ENCODE measurements around the gene CHIT1. TPM values are rescaled to one million over a fixed set of nuclear protein-coding genes. Genes with fewer than 3 reads are reported as not detected.

CHIT1 gene
- polyA plus RNA-seq (2013, experiment 1 of 2) = not detected
- polyA plus RNA-seq (2013, experiment 2 of 2) = not detected

DNA sequence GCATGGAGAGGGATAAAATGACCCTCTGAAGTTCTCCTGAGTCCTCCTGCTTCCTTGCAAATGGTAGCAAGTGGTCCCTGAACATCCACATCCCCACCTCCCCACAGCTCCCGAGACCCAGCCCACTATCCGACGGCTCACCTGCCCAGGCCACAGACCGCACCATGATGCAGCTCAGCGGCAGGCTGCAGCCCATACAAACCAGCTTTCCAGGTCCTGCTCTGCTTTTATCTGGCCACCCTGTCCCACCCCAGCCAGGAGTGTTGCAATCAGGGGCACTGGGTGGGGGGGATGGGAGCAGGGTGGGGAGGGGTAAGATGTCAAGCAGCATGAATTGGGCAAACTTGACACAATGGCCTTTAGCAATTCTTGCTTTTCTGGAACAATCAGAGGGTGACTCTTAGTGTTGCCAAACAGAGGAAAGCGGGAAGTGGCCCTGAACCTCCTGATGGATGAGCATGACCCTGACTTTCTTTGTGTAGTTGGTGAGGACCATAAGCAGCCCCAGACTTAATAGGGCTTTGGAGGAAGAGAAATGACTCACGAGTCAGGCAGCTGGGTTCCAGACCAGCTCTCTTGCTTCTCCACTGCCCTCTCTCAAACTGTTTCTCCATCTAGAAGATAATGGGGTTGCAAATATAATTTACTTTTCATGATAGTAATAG, at the start of gene CHIT1:
Gene CHIT1, minus strand, starts transcription at position 203 of the 665 bp plus-strand sequence. Its CDS starts 37 bp downstream, at position 166.
- Histone ChIP-seq H3K27me3 (ENCODE audit: insufficient read depth, low read length) (no peaks in the 10 kb centered on the region; the same call in 1 of the 2 replicates), H3K4me3 (ENCODE audit: low read length) (no peak within 1 kb of the TSS)
- WGBS = 93% methylated on average over 6 of the region's 7 CpGs

DNA sequence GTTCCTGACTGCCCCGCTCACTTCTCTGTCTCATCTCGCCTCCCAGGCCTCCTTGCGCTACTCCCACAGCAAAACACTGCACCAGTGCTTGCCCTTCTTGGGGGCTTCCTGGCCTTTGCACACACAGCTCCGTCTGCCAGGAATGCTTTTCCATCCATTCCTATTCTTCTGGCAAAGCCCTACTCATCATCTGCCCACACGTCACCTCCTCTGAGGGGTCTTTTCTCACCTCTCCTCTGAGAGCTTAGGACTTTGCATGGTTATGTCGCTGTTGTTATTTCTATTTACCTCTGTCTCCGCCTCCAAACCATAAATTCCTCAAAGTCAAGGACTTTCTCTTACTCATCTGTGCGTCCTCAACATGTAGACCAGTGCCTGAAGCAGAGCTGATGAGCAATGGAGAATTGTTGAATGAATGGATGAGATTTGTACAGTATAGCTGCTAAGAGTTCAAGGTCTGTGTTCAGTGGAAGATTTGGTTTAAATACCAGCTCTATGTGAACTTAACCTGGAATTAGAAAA, 49.5 kb upstream of the CHIT1 start:
- Histone ChIP-seq H3K4me3 (ENCODE audit: low read length) (peak overlapping the region; percentile 36; the same call in 1 of the 2 replicates), H3K9me3 (ENCODE audit: insufficient read depth, low read depth, low read length) (no peaks in the 10 kb centered on the region), H3K4me1 (ENCODE audit: insufficient read depth, low read length) (peaks cover 11% of the 10 kb centered on the region; the same call in 1 of the 2 replicates), H3K27me3 (ENCODE audit: insufficient read depth, low read length) (peaks cover 20% of the 10 kb centered on the region; the same call in 1 of the 2 replicates), H3K27ac (ENCODE audit: low read depth, low read length) (no peak overlapping the region), H3K36me3 (ENCODE audit: insufficient read depth, low read length) (no peaks in the 10 kb centered on the region), H3K9ac (ENCODE audit: low read depth, low read length) (no peak overlapping the region)
- 58% methylated on average over 8 of the region's 8 CpGs for WGBS

More for the DNA sequence above, at the start of gene CHIT1:
- Histone ChIP-seq H3K9ac (ENCODE audit: low read depth, low read length) (no peak within 1 kb of the TSS), H3K36me3 (ENCODE audit: insufficient read depth, low read length) (no peaks in the 10 kb centered on the region), H3K27ac (ENCODE audit: low read depth, low read length) (no peak within 1 kb of the TSS), H3K9me3 (ENCODE audit: insufficient read depth, low read depth, low read length) (no peaks in the 10 kb centered on the region), H3K4me1 (ENCODE audit: insufficient read depth, low read length) (no peaks in the 10 kb centered on the region)

DNA sequence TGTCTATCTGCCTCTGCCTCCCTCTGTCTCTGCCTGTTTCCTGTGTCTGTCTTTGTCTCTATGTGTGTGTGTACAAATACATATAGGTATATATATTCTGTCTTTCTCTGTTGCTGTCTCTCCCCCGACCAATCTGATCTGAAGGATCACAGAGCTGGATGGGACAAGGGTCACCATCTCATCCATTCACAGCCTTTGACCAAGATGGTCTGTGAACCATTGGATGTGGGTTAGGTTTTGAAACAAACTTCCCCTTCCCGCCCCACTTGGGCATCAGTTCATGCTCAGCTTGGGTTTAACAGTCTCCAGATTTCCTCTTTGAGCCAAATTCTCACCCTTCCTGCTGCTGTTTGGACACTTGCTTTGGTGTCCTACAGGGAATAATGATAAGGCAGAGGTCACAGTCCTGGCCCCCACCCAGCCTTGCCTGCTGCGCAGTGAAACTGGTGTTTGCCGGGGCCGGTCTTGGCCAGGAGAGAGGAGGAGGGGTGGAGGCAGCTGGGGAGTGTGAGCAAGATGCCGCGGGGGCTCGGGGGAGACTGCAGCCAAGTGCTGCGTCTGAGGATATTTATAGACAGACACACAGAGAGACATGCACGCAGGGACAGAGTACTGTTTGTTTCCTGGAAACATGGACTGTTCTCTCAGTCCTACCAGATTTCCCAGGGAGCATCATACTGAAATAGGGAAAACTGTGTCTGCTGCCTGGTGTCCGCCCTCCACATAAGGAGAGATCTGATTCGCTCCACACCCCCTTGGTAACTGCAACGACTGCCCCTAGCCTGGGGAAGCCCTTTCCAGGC, 48.8 kb upstream of the CHIT1 start:
- no peak overlapping the region for H3K27ac ChIP-seq (ENCODE audit: low read depth, low read length)
- peak overlapping the region; percentile 36 for H3K4me3 ChIP-seq (ENCODE audit: low read length)
- no peaks in the 10 kb centered on the region for H3K36me3 ChIP-seq (ENCODE audit: insufficient read depth, low read length)
- peaks cover 16% of the 10 kb centered on the region for H3K4me1 ChIP-seq (ENCODE audit: insufficient read depth, low read length)
- H3K27me3 ChIP-seq (ENCODE audit: insufficient read depth, low read length) = peaks cover 27% of the 10 kb centered on the region
- 37% methylated on average over 12 of the region's 13 CpGs for WGBS
- no peaks in the 10 kb centered on the region for H3K9me3 ChIP-seq (ENCODE audit: insufficient read depth, low read depth, low read length)
- no peak overlapping the region for H3K9ac ChIP-seq (ENCODE audit: low read depth, low read length)

DNA sequence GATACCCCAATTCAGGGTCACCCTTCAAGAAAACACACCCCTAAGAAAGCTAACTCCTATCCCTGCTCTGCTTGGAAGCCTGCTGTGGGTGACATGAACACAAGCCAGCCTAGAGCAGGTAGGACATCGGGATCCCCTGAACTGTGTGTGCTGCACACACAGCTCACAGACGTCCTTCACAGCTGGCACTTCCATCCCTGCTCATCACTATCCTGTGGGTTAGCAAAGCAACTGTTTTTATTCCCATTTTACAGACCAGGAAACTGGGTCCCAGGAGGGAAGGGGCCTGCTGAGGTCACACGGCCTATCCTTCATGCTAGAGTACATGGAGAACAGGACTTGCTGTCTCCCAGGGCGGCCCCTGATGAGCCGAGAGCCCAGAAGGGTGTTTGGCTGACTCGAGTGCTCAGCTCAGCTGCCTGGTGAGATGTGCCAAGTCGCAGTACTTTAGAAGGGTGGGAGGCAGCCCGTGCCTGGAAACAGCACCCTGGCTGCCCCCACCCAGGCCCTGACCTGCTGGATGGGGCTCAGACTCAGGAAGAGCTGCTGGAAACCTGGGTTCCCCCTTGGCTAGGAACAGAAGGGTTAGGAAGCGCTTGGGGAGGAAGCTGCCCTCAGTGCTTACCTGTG, 47.6 kb upstream of the CHIT1 start:
- no peak overlapping the region for H3K4me3 ChIP-seq (ENCODE audit: low read length)
- no peaks in the 10 kb centered on the region for H3K36me3 ChIP-seq (ENCODE audit: insufficient read depth, low read length)
- H3K4me1 ChIP-seq (ENCODE audit: insufficient read depth, low read length) = peaks cover 18% of the 10 kb centered on the region
- no peaks in the 10 kb centered on the region for H3K9me3 ChIP-seq (ENCODE audit: insufficient read depth, low read depth, low read length)
- no peak overlapping the region for H3K27ac ChIP-seq (ENCODE audit: low read depth, low read length)
- 86% methylated on average over 9 of the region's 9 CpGs for WGBS
- peaks cover 37% of the 10 kb centered on the region for H3K27me3 ChIP-seq (ENCODE audit: insufficient read depth, low read length)
- H3K9ac ChIP-seq (ENCODE audit: low read depth, low read length) = no peak overlapping the region

DNA sequence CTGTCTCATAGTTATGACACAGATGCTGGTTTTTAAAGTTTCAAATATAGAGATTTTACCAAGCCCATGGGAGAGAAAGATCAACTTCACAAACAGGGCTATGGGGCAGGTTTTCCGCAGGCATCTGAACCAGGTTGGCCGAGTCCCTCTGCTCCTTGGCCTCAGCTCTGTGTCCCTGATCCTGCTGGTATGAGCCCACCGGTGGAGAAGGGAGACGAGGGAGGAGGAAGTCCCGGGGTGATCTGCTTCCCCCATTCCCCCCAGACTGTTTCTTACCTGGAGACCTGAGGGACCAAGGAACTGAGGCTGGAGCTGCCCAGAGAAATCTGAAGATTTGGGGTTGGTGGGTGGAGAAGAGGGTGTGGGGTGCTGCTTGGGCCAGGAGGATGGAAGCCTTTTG, 46.9 kb upstream of the CHIT1 start:
- Histone ChIP-seq H3K27me3 (ENCODE audit: insufficient read depth, low read length) (peaks cover 37% of the 10 kb centered on the region), H3K9me3 (ENCODE audit: insufficient read depth, low read depth, low read length) (no peaks in the 10 kb centered on the region), H3K27ac (ENCODE audit: low read depth, low read length) (no peak overlapping the region), H3K9ac (ENCODE audit: low read depth, low read length) (no peak overlapping the region), H3K36me3 (ENCODE audit: insufficient read depth, low read length) (no peaks in the 10 kb centered on the region), H3K4me1 (ENCODE audit: insufficient read depth, low read length) (peaks cover 18% of the 10 kb centered on the region), H3K4me3 (ENCODE audit: low read length) (no peak overlapping the region)
- WGBS = 87% methylated on average over 5 of the region's 5 CpGs

DNA sequence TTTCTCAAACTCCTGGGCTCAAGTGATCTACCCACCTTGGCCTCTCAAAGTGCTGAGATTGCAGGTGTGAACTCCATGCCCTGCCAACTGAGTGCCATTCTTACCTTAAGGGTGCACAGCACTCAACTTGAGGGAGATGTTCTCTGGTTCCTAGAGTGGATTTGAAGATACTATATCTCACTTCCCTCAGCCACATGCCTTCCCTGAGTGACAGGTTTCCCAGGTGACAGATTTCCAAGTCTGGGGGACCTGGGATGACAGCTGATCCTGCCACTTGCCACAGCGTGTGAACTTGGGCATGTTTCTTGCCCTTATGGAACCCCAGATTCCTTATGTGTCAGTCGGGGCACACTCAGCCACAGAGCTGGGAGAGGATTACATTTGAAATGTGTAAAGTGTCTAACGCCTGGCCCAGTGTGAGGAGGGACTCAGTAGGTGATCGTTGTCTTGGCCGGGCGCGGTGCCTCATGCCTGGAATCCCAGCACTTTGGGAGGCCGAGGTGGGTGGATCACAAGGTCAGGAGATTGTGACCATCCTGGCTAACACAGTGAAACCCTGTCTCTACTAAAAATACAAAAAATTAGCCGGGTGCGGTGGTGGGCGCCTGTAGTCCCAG, 46.3 kb upstream of the CHIT1 start:
- Histone ChIP-seq H3K36me3 (ENCODE audit: insufficient read depth, low read length) (no peaks in the 10 kb centered on the region), H3K4me1 (ENCODE audit: insufficient read depth, low read length) (peaks cover 18% of the 10 kb centered on the region), H3K27ac (ENCODE audit: low read depth, low read length) (no peak overlapping the region), H3K4me3 (ENCODE audit: low read length) (no peak overlapping the region), H3K9ac (ENCODE audit: low read depth, low read length) (no peak overlapping the region), H3K9me3 (ENCODE audit: insufficient read depth, low read depth, low read length) (no peaks in the 10 kb centered on the region), H3K27me3 (ENCODE audit: insufficient read depth, low read length) (peaks cover 37% of the 10 kb centered on the region)
- WGBS = 88% methylated on average over 11 of the region's 11 CpGs

DNA sequence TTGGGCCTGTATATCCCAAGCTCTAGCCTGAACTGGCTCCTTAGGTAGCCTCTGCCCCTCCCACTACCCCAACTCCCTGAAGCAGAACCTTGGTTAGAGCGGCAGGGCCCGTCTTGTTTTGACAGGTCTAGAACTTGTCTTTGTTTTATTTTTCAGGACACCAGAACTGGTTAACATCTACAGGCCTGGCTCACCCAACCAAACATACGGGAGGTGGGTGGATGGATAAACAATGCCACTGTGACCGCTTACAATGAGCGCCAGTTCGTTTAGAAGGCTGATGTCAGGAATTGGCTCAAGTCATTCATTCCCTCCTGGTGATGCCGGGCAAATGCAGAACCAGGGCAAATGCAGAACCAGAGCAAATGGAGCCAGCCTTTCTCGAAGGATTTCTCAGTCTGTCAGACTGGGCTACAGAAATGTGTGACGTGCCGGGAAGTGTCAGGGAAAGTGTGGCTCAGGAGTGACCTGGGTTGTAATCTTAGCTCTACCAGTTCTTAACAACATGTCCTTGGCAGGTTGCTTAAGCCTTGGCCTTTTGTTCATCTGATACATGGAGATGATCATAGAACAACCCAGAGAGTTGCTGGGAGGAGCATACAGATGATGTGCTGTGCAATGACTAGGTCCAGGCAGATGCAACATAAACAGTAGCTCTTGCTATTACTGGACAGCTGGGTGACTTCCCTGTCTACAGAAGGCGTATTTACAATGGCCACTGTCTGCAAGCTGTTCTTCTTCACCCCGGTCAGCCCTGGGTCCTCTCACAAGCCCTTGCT, 45.3 kb upstream of the CHIT1 start:
- 89% methylated on average over 12 of the region's 12 CpGs for WGBS
- H3K9me3 ChIP-seq (ENCODE audit: insufficient read depth, low read depth, low read length) = no peaks in the 10 kb centered on the region
- no peaks in the 10 kb centered on the region for H3K36me3 ChIP-seq (ENCODE audit: insufficient read depth, low read length)
- no peak overlapping the region for H3K9ac ChIP-seq (ENCODE audit: low read depth, low read length)
- H3K4me1 ChIP-seq (ENCODE audit: insufficient read depth, low read length) = peaks cover 18% of the 10 kb centered on the region
- H3K27ac ChIP-seq (ENCODE audit: low read depth, low read length) = no peak overlapping the region
- peaks cover 37% of the 10 kb centered on the region for H3K27me3 ChIP-seq (ENCODE audit: insufficient read depth, low read length)
- H3K4me3 ChIP-seq (ENCODE audit: low read length) = no peak overlapping the region

DNA sequence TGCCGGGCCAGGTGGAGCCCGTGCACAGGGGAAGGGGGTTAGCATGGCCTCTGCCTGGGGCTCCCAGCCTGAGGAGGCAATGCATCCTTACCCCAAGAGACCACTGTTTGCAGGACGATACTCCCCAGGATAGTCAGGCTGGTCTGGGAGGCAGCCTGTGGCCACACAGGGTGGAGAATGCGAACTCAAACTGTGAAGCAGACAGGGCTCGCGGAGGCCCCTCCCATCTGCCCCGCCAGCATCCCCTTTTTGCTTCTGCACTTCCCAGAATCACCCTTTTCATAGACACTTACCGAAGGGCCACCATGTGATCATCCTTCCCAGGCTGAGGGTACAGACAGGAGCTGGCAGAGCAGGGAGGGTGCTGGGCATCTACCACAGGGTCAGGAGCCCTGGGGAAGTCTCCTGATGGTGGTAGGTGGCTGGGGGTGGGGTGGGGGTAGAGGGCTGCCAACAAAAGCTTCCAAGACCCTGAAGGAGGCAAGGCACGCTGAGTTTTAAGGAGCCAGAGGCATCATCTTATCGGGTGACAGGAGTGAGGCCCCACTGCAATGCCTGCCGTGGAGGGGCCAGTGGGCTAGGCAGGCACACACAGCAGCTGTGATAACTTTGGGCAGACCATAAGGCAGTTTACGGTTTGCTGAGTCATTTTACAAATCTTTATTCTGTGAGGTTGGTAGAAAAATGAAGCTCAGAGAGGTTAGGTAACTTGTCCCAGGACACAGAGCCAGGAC, 44.6 kb upstream of the CHIT1 start:
- 64% methylated on average over 12 of the region's 12 CpGs for WGBS
- no peaks in the 10 kb centered on the region for H3K36me3 ChIP-seq (ENCODE audit: insufficient read depth, low read length)
- H3K4me1 ChIP-seq (ENCODE audit: insufficient read depth, low read length) = peaks cover 17% of the 10 kb centered on the region
- peaks cover 37% of the 10 kb centered on the region for H3K27me3 ChIP-seq (ENCODE audit: insufficient read depth, low read length)
- H3K27ac ChIP-seq (ENCODE audit: low read depth, low read length) = no peak overlapping the region
- H3K4me3 ChIP-seq (ENCODE audit: low read length) = peak overlapping the region; percentile 51
- peak overlapping the region; percentile 36; the same call in 1 of the 2 replicates for H3K9ac ChIP-seq (ENCODE audit: low read depth, low read length)
- no peaks in the 10 kb centered on the region for H3K9me3 ChIP-seq (ENCODE audit: insufficient read depth, low read depth, low read length)

DNA sequence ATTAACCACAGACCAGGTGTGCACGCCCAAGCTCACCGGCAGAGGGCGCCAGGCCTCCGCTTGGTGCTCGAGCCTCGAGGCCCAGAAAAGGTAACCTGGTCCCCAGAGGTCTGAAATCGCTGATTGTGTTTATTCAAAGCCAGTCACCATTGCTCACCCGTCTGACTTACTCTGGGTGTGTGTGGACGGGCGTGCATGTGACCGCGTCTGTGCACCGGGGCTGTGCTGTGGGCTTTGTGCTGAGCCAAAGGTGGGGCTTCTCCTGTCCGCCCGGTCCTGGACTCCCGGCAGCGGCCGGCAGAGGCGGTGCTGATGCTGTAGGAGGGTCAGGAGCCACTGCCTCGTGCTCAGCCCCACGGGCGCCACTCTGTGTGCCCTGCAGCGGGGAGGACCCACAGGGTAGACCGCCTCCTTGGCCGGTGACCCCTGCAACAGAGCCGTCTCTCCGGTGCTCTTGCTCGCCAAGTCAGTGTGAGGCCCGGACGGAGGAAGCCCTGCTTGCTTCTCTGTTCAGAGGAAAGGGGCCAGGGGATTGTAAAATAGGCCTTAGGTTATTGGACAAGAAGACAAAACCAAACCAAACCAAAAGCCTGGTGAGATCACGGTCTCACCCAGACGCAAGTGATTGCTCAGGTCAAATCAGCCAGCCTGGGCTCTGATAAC, 43.9 kb upstream of the CHIT1 start:
- 14% methylated on average over 32 of the region's 32 CpGs for WGBS
- Histone ChIP-seq H3K9ac (ENCODE audit: low read depth, low read length) (peak overlapping the region; percentile 36), H3K36me3 (ENCODE audit: insufficient read depth, low read length) (no peaks in the 10 kb centered on the region), H3K27ac (ENCODE audit: low read depth, low read length) (no peak overlapping the region), H3K4me1 (ENCODE audit: insufficient read depth, low read length) (peaks cover 13% of the 10 kb centered on the region; the same call in 1 of the 2 replicates), H3K4me3 (ENCODE audit: low read length) (peak overlapping the region; percentile 51), H3K27me3 (ENCODE audit: insufficient read depth, low read length) (peaks cover 37% of the 10 kb centered on the region), H3K9me3 (ENCODE audit: insufficient read depth, low read depth, low read length) (no peaks in the 10 kb centered on the region)

All from HUES64 (cell line).